Sigmoid colon (tissue), 7 donors: ENCODE measurements around the gene MAPK12. TPM values are rescaled to one million over a fixed set of nuclear protein-coding genes. Genes with fewer than 3 reads are reported as not detected.

Experiments
- DNase-seq: peaks from one replicate; pipeline ENCODE4 v3.0.0-alpha.2; 2019
- H3K27ac ChIP-seq, 4 donors: fragments of 200-600 bp; sonication (generic); one replicate each; pipeline ENCODE4 v1.5.1; 2016 to 2019; ENCODE audit warnings: mild to moderate bottlenecking in 1 of 4
- H3K27me3 ChIP-seq, 3 donors: fragments of 200-600 bp; sonication (generic); one replicate each; pipeline ENCODE4 v1.5.1; 2019; ENCODE audit warnings: mild to moderate bottlenecking in 1 of 3
- H3K36me3 ChIP-seq, 4 donors: fragments of 200-600 bp; sonication (generic); one replicate each; pipeline ENCODE4 v1.5.1; 2016 to 2019
- H3K4me1 ChIP-seq, 4 donors: fragments of 200-600 bp; sonication (generic); one replicate each; pipeline ENCODE4 v1.5.1; 2017 to 2019
- H3K4me3 ChIP-seq, 4 donors: fragments of 200-600 bp; sonication (generic); one replicate each; pipeline ENCODE4 v1.5.1; 2017 to 2019; ENCODE audit warnings: mild to moderate bottlenecking in 2 of 4, moderate library complexity in 1 of 4
- H3K9me3 ChIP-seq, 4 donors: fragments of 200-600 bp in 3 of 4; sonication (generic) in 3 of 4; one replicate each; pipeline versions ENCODE4 v1.5.1 to v1.6.1; 2013 to 2019
- CTCF ChIP-seq, 4 experiments: fragments of 450-650 bp in 3 of 4; fragments of 200-600 bp in 1 of 4; IDR thresholded peaks; one replicate each; pipeline ENCODE4 v1.5.1; 2016 to 2019; ENCODE audit warnings: antibody characterized with exemption in 4 of 4, mild to moderate bottlenecking in 3 of 4, moderate library complexity in 2 of 4
- EP300 ChIP-seq, 4 donors: sonication (generic); formaldehyde crosslinking; IDR thresholded peaks; one replicate each; pipeline ENCODE4 v1.6.1; 2017; ENCODE audit warnings: antibody characterized with exemption in 4 of 4
- POLR2A ChIP-seq, 2 donors: fragments of 450-650 bp; IDR thresholded peaks; one replicate each; pipeline ENCODE4 v1.6.1; 2016; ENCODE audit warnings: antibody characterized with exemption in 2 of 2, mild to moderate bottlenecking in 2 of 2, moderate library complexity in 2 of 2
- POLR2AphosphoS5 ChIP-seq, 4 donors: sonication (generic); formaldehyde crosslinking; IDR thresholded peaks; one replicate each; pipeline ENCODE4 v1.6.1; 2017; ENCODE audit warnings: antibody characterized with exemption in 4 of 4
- WGBS, 2 donors: extraction: QIAGEN DNeasy Blood & Tissue Kit; methylation state at CpG; one replicate each; pipeline ENCODE4 v1.1.7; 2013; 5-methylcytosine and 5-hydroxymethylcytosine counted together
- intact Hi-C: fragments of 100-400 bp; cut with DNase I; formaldehyde crosslinking; loops from one replicate; pipeline ENCODE4 v1.15.1; 2023
- polyA plus RNA-seq, 3 donors: library from polyadenylated mRNA; stranded (reverse); fragments of 200-250 nt; gene quantifications; one replicate each; pipeline ENCODE4 v1.2.3, GENCODE V29; 2013
- total RNA-seq, 4 donors: library from RNA; depleted of rRNA; stranded (reverse); fragments of >200 nt; gene quantifications; one replicate each; pipeline ENCODE4 v1.1.0, GENCODE V29; 2016
- donor health status: healthy with polysubstance abuse.
- donor health status: Bipolar disorder and iron deficiency.
- donor health status: healthy.

The MAPK12 gene
- total and polyA plus RNA-seq, 7 donors = 0.60 to 10.0 (median 3.9) TPM

GRCh38 chr22:50267591-50268390, 6.3 kb upstream of the MAPK12 start:
- peak; percentile 82 for DNase-seq
- intact Hi-C loops = no loop called here
- TF ChIP-seq CTCF (IDR thresholded peaks at IDR 0.05) (no peak), EP300 (IDR thresholded peaks at IDR 0.05) (no peak), POLR2AphosphoS5 (IDR thresholded peaks at IDR 0.05) (no peak), POLR2A (IDR thresholded peaks at IDR 0.05) (no peak)

DNA sequence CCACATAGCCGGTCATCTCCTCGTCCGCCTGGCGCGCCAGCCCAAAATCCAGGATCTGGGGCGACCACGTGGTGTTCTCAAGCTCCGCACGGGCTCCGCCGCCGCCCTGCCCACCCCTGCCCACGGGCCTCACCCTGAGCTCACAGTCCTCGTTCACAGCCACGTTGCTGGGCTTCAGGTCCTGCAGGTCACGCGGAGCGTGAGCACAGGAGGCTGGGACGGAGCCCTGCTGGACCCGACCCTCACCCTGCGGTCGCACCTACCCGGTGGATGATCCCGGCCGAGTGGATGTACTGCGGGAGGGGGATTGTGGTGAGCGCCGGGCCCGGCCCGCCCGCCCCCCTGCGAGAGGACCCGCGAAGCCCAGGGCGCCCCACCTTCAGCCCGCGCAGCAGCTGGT, 5.5 kb upstream of the MAPK12 start:
- TF ChIP-seq CTCF (IDR thresholded peaks at IDR 0.05) (no peak), EP300 (IDR thresholded peaks at IDR 0.05) (no peak), POLR2A (IDR thresholded peaks at IDR 0.05) (no peak), POLR2AphosphoS5 (IDR thresholded peaks at IDR 0.05) (no peak)
- Histone ChIP-seq H3K27me3 (peaks cover 16 to 47% (median 34%) of the 10 kb centered on the region in 3 donors), H3K36me3 (no peaks in the 10 kb centered on the region), H3K9me3 (no peaks in the 10 kb centered on the region), H3K27ac (no peak overlapping the region), H3K4me1 (peaks cover 0 to 55% (median 47%) of the 10 kb centered on the region in 4 donors), H3K4me3 (peak overlapping the region in 3 of 4 donors; percentile 31 to 42 (median 41))
- WGBS, 2 donors = 39 to 74% methylated on average over 37 of the region's 37 CpGs
- no peak for DNase-seq
- intact Hi-C loops = no loop called here

More at GRCh38 chr22:50267591-50268390, 6.3 kb upstream of the MAPK12 start:
- WGBS, 2 donors = 6 to 22% methylated on average over 75 of the region's 75 CpGs
- H3K27ac ChIP-seq = peak overlapping the region in 2 of 4 donors; percentile 49 to 51
- H3K4me1 ChIP-seq = peaks cover 0 to 54% (median 48%) of the 10 kb centered on the region in 4 donors
- peaks cover 8 to 47% (median 32%) of the 10 kb centered on the region in 3 donors for H3K27me3 ChIP-seq
- H3K36me3 ChIP-seq = no peaks in the 10 kb centered on the region
- no peaks in the 10 kb centered on the region for H3K9me3 ChIP-seq
- peak overlapping the region; percentile 14 to 42 (median 36) for H3K4me3 ChIP-seq

DNA sequence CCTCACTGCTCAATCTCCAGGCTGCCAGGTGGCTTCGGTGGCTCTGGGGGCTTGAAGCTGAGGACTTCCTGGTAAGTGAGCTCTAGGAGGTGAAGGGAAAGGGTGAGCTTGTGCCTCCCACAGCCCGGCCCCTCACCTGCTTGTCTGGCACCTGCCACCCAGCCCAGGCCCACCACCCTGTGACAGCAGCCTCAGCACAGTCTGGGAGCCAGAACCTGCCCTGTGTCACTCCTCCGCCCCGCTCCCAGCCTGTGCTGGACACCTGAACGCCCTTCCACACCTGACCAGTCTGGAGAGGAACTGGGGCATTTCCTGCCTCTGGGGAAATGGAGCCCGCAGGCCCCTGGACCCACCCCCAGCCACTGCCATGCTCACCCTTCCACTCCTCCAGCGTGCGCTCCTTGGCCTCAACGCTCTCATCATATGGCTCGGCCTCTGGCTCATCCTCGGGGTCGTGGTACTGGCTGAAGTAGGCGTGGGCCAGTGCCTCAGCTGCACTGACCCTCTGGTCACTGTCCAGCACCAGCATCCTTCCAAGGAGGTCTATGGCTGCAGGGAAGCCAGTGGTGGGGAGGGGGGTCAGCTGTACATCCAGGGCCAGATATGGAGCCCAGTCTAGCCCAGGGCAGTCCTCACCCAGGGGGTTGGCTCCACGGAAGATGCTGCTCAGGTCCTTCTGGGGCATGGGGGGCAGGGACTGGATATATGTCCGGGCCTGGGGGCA, 3.6 kb upstream of the MAPK12 start:
- H3K4me3 ChIP-seq = no peak overlapping the region
- no peak overlapping the region for H3K27ac ChIP-seq
- no peaks in the 10 kb centered on the region for H3K36me3 ChIP-seq
- peaks cover 0 to 51% (median 45%) of the 10 kb centered on the region in 4 donors for H3K4me1 ChIP-seq
- no peak for TF ChIP-seq POLR2AphosphoS5 (IDR thresholded peaks at IDR 0.05)
- no peak for TF ChIP-seq EP300 (IDR thresholded peaks at IDR 0.05)
- no peak for TF ChIP-seq POLR2A (IDR thresholded peaks at IDR 0.05)
- TF ChIP-seq CTCF (IDR thresholded peaks at IDR 0.05) = no peak
- peaks cover 17 to 48% (median 35%) of the 10 kb centered on the region in 3 donors for H3K27me3 ChIP-seq
- intact Hi-C loops = no loop called here
- WGBS, 2 donors = 60 to 83% methylated on average over 15 of the region's 15 CpGs
- H3K9me3 ChIP-seq = no peaks in the 10 kb centered on the region
- DNase-seq = no peak

- no peak for TF ChIP-seq POLR2AphosphoS5 (IDR thresholded peaks at IDR 0.05)
- Histone ChIP-seq H3K9me3 (no peaks in the 10 kb centered on the region), H3K27me3 (peaks cover 17 to 56% (median 40%) of the 10 kb centered on the region in 3 donors), H3K27ac (no peak overlapping the region), H3K4me1 (peaks cover 0 to 43% (median 37%) of the 10 kb centered on the region in 4 donors), H3K36me3 (no peaks in the 10 kb centered on the region), H3K4me3 (no peak overlapping the region)
- DNase-seq = no peak
- WGBS, 2 donors = 61 to 80% methylated on average over 15 of the region's 15 CpGs
- intact Hi-C loops = no loop called here
Measured at GRCh38 chr22:50264104-50264745, 2.7 kb upstream of the MAPK12 start.
